GM20000 (cell line): ENCODE results near the gene SUN2.

Source experiments
- DNase-seq: peaks from one replicate; pipeline ENCODE4 v3.0.0; 2012; ENCODE audit warnings: low spot score
- CTCF ChIP-seq: IDR thresholded peaks from 2 replicates; pipeline ENCODE4 v1.5.1; 2012; ENCODE audit warnings: mild to moderate bottlenecking, control low read depth; ENCODE audit errors: extremely low read depth, missing control alignments

SUN2 gene

GRCh38 chr22:38751066-38751421, 4.8 kb downstream of the SUN2 start:
- no peak for DNase-seq
- no peak for TF ChIP-seq CTCF

- no peak for DNase-seq
- no peak for TF ChIP-seq CTCF
Observed at GRCh38 chr22:38750638-38751037, 5.2 kb downstream of the SUN2 start.

GRCh38 chr22:38750104-38750503, 5.7 kb downstream of the SUN2 start:
- TF ChIP-seq CTCF: no peak

GRCh38 chr22:38748487-38749136, 7.2 kb downstream of the SUN2 start:
- TF ChIP-seq CTCF: no peak
- DNase-seq: no peak

More at GRCh38 chr22:38750104-38750503, 5.7 kb downstream of the SUN2 start:
- DNase-seq: no peak

GRCh38 chr22:38745676-38746460, 9.9 kb downstream of the SUN2 start:
- no peak for TF ChIP-seq CTCF
- no peak for DNase-seq

- no peak for DNase-seq
- TF ChIP-seq CTCF: no peak
Observed at GRCh38 chr22:38744981-38745380, 10.8 kb downstream of the SUN2 start.

GRCh38 chr22:38742176-38742942, 13.4 kb downstream of the SUN2 start:
- no peak for TF ChIP-seq CTCF
- DNase-seq: no peak
